GM23338 (cell line): ENCODE results near the gene CYP4F22. TPM values are rescaled to one million over a fixed set of nuclear protein-coding genes. Genes with fewer than 3 reads are reported as not detected.

Source experiments
- ATAC-seq: fragments of 200-7000 bp; cut with Tn5 transposase; 3 replicates; pipeline ENCODE4 v1.9.1; 2020
- DNase-seq: peaks from one replicate; pipeline ENCODE4 v3.0.0-alpha.2; 2015; ENCODE audit warnings: low spot score
- H2AFZ ChIP-seq: fragments of 200-600 bp; sonication (generic); 2 replicates; pipeline ENCODE4 v1.8.0; 2016; ENCODE audit warnings: antibody characterized with exemption, mild to moderate bottlenecking, moderate library complexity
- H3F3A ChIP-seq: fragments of 200-600 bp; sonication (generic); replicated peaks from 2 replicates; pipeline ENCODE4 v1.8.0; 2017; ENCODE audit warnings: antibody characterized with exemption, mixed run types, low read depth
- H3K27ac ChIP-seq: fragments of 200-600 bp; sonication (generic); 2 replicates; pipeline ENCODE4 v1.6.1; 2016; ENCODE audit warnings: low read depth
- H3K27me3 ChIP-seq: fragments of 200-600 bp; sonication (generic); 2 replicates; pipeline ENCODE4 v1.8.0; 2016; ENCODE audit warnings: mild to moderate bottlenecking, mixed run types, moderate library complexity; ENCODE audit not compliant: insufficient read depth
- H3K36me3 ChIP-seq: fragments of 200-600 bp; sonication (generic); 2 replicates; pipeline ENCODE4 v1.8.0; 2016; ENCODE audit warnings: mild to moderate bottlenecking; ENCODE audit not compliant: insufficient read depth
- H3K4me1 ChIP-seq: fragments of 200-600 bp; sonication (generic); 2 replicates; pipeline ENCODE4 v1.8.0; 2016; ENCODE audit warnings: mild to moderate bottlenecking, moderate library complexity; ENCODE audit not compliant: insufficient read depth
- H3K4me2 ChIP-seq: fragments of 200-600 bp; sonication (generic); 2 replicates; pipeline ENCODE4 v1.7.1; 2017; ENCODE audit warnings: mixed run types
- H3K4me3 ChIP-seq: fragments of 200-600 bp; sonication (generic); 2 replicates; pipeline ENCODE4 v1.6.1; 2016; ENCODE audit warnings: mixed run types
- H3K79me2 ChIP-seq: fragments of 200-600 bp; sonication (generic); replicated peaks from 2 replicates; pipeline ENCODE4 v1.8.0; 2017; ENCODE audit warnings: mild to moderate bottlenecking; ENCODE audit not compliant: insufficient read depth
- H3K9me2 ChIP-seq: fragments of 200-600 bp; sonication (generic); 2 replicates; pipeline ENCODE4 v1.8.0; 2017; ENCODE audit not compliant: insufficient read depth
- H4K20me1 ChIP-seq: fragments of 200-600 bp; sonication (generic); replicated peaks from 2 replicates; pipeline ENCODE4 v1.8.0; 2017; ENCODE audit warnings: mild to moderate bottlenecking; ENCODE audit not compliant: insufficient read depth
- H3K27ac Mint-ChIP-seq: 2 replicates; pipeline ENCODE4 v1.8.0; 2020; ENCODE audit warnings: inconsistent platforms, mild to moderate bottlenecking, moderate library complexity, mixed read lengths
- H3K27me3 Mint-ChIP-seq: 3 replicates; pipeline ENCODE4 v1.8.0; 2022; ENCODE audit warnings: low read depth, mild to moderate bottlenecking, moderate library complexity, mixed read lengths, inconsistent platforms; ENCODE audit not compliant: insufficient read depth, poor library complexity
- H3K36me3 Mint-ChIP-seq: 3 replicates; pipeline ENCODE4 v1.8.0; 2021; ENCODE audit warnings: low read depth, mild to moderate bottlenecking, inconsistent platforms, moderate library complexity, mixed read lengths
- H3K4me1 Mint-ChIP-seq: 3 replicates; pipeline ENCODE4 v1.8.0; 2020; ENCODE audit warnings: mild to moderate bottlenecking, inconsistent platforms, mixed read lengths
- H3K4me3 Mint-ChIP-seq: 3 replicates; pipeline ENCODE4 v1.8.0; 2021; ENCODE audit warnings: moderate library complexity, mild to moderate bottlenecking, inconsistent platforms, mixed read lengths
- H3K9me3 Mint-ChIP-seq: 3 replicates; pipeline ENCODE4 v1.8.0; 2020; ENCODE audit warnings: moderate library complexity, mild to moderate bottlenecking, inconsistent platforms, mixed read lengths
- CREB1 ChIP-seq: fragments of 250-450 bp; sonication (Bioruptor Pico); IDR thresholded peaks from 2 replicates; pipeline ENCODE4 v1.5.0; 2020; ENCODE audit warnings: low read depth, mild to moderate bottlenecking, moderate library complexity
- CTCF ChIP-seq, 2 experiments: fragments of 200-600 bp in 1 of 2; sonication (generic) in 1 of 2; conservative IDR thresholded peaks; 2 replicates each; pipeline versions ENCODE4 v1.5.1 to v1.6.1; 2016 to 2017; ENCODE audit warnings: antibody characterized with exemption in 2 of 2, low read depth in 2 of 2, mild to moderate bottlenecking in 2 of 2, moderate library complexity in 1 of 2
- EZH2phosphoT487 ChIP-seq: fragments of 200-600 bp; sonication (generic); IDR thresholded peaks from one replicate; pipeline ENCODE4 v1.8.1; 2018; ENCODE audit warnings: antibody characterized with exemption; ENCODE audit not compliant: unreplicated experiment
- POLR2AphosphoS5 ChIP-seq: IDR thresholded peaks from 2 replicates; pipeline ENCODE4 v1.6.1; 2016; ENCODE audit warnings: antibody characterized with exemption, low read depth
- REST ChIP-seq: IDR thresholded peaks from one replicate; pipeline ENCODE4 v1.6.1; 2018; ENCODE audit warnings: antibody characterized with exemption; ENCODE audit not compliant: unreplicated experiment
- STAT1 ChIP-seq: IDR thresholded peaks from one replicate; pipeline ENCODE4 v1.6.1; 2016; ENCODE audit warnings: antibody characterized with exemption; ENCODE audit not compliant: unreplicated experiment
- ZNF114 ChIP-seq: fragments of 250-450 bp; sonication (Bioruptor Pico); IDR thresholded peaks from 2 replicates; pipeline ENCODE4 v1.5.0; 2020; ENCODE audit warnings: mild to moderate bottlenecking, moderate library complexity
- ZNF331 ChIP-seq: fragments of 250-450 bp; sonication (Bioruptor Pico); IDR thresholded peaks from 2 replicates; pipeline ENCODE4 v1.5.0; 2020; ENCODE audit warnings: low read depth, mild to moderate bottlenecking, moderate library complexity
- ZNF462 ChIP-seq: fragments of 250-450 bp; sonication (Bioruptor Pico); IDR thresholded peaks from 2 replicates; pipeline ENCODE4 v1.5.0; 2020; ENCODE audit warnings: mild to moderate bottlenecking, moderate library complexity
- polyA plus RNA-seq: library from polyadenylated mRNA; unstranded; fragments of >200 nt; fragmentation: Nextera tagmentation; extraction: Ambion mirVana; gene quantifications from 2 replicates; pipeline ENCODE4 v1.2.1, GENCODE V29; 2016
- total RNA-seq: library from RNA; depleted of rRNA; stranded (reverse); fragments of >200 nt; shearing (Covaris generic); gene quantifications from 2 replicates; pipeline ENCODE4 v1.2.3, GENCODE V29; 2014

Gene CYP4F22
- total and polyA plus RNA-seq, 2 experiments from 2014 or later, result 0.24 to 1.5 TPM

GRCh38 chr19:15551293-15552004 is 43.1 kb downstream of the CYP4F22 start:
- H3K27ac ChIP-seq, result no peak overlapping the region
- Mint-ChIP-seq H3K4me3 (no peak overlapping the region), H3K9me3 (peaks cover 59% of the 10 kb centered on the region), H3K4me1 (peaks cover 2% of the 10 kb centered on the region; the same call in 2 of the 3 replicates), H3K27ac (no peak overlapping the region), H3K27me3 (peaks cover 16% of the 10 kb centered on the region), H3K36me3 (peaks cover 23% of the 10 kb centered on the region)
- TF ChIP-seq POLR2AphosphoS5, result 0 out of 2 replicates have a peak, but pooled peaks have one; percentile 32
- TF ChIP-seq CREB1 (CRISPR knock-in tag), result no peak
- DNase-seq (peak; percentile 91), ATAC-seq (peak; percentile 32)
- peak overlapping the region; percentile 67; the same call in 1 of the 2 replicates for H3K4me2 ChIP-seq
- H3F3A ChIP-seq, result no peaks in the 10 kb centered on the region
- H3K27me3 ChIP-seq, result no peaks in the 10 kb centered on the region
- peak overlapping the region; percentile 50 for H3K4me3 ChIP-seq
- H3K4me1 ChIP-seq, result no peaks in the 10 kb centered on the region
- no peaks in the 10 kb centered on the region for H3K79me2 ChIP-seq
- peak overlapping the region; percentile 83 for H2AFZ ChIP-seq
- H4K20me1 ChIP-seq, result no peaks in the 10 kb centered on the region
- H3K9me2 ChIP-seq, result no peaks in the 10 kb centered on the region
- H3K36me3 ChIP-seq, result no peaks in the 10 kb centered on the region

GRCh38 chr19:15555021-15555420 is 46.7 kb downstream of the CYP4F22 start:
- no peaks in the 10 kb centered on the region for H3K27me3 ChIP-seq
- peaks cover 34% of the 10 kb centered on the region for H3K9me3 Mint-ChIP-seq
- TF ChIP-seq EZH2phosphoT487 (no peak), CREB1 (CRISPR knock-in tag) (no peak), ZNF462 (no peak), REST (no peak), STAT1 (no peak), ZNF331 (CRISPR knock-in tag) (no peak), POLR2AphosphoS5 (no peak), ZNF114 (CRISPR knock-in tag) (no peak), CTCF (conservative IDR thresholded peaks at IDR 0.05; ENCODE audit: low read depth in 2 of 2) (no peak)

More at GRCh38 chr19:15555021-15555420, 46.7 kb downstream of the CYP4F22 start:
- Mint-ChIP-seq H3K36me3 (peaks cover 9% of the 10 kb centered on the region; the same call in 2 of the 3 replicates), H3K4me3 (no peak overlapping the region), H3K4me1 (peaks cover 2% of the 10 kb centered on the region; the same call in 2 of the 3 replicates), H3K27ac (no peak overlapping the region), H3K27me3 (peaks cover 7% of the 10 kb centered on the region)
- no peak overlapping the region for H3K4me3 ChIP-seq
- no peak for DNase-seq
- no peaks in the 10 kb centered on the region for H3K79me2 ChIP-seq
- H3K27ac ChIP-seq, result no peak overlapping the region
- no peaks in the 10 kb centered on the region for H3F3A ChIP-seq
- no peak for ATAC-seq
- H3K4me2 ChIP-seq, result no peak overlapping the region
- H3K9me2 ChIP-seq, result no peaks in the 10 kb centered on the region
- no peaks in the 10 kb centered on the region for H4K20me1 ChIP-seq
- H3K36me3 ChIP-seq, result no peaks in the 10 kb centered on the region
- H3K4me1 ChIP-seq, result no peaks in the 10 kb centered on the region
- H2AFZ ChIP-seq, result no peak overlapping the region
